Gastroesophageal sphincter (tissue), 4 donors: ENCODE data around the gene APBB1IP. TPM values are rescaled to one million over a fixed set of nuclear protein-coding genes. Genes with fewer than 3 reads are reported as not detected.

ENCODE experiments used
- ATAC-seq: fragments of 150-250 bp; one replicate; pipeline ENCODE4 v1.9.1; 2016; ENCODE audit warnings: mild to moderate bottlenecking, moderate library complexity
- H3K27ac ChIP-seq, 4 donors: fragments of 200-600 bp; sonication (generic) in 3 of 4; 1 replicate in 3 of 4; 2 replicates in 1 of 4; pipeline ENCODE4 v1.5.1; 2016 to 2019
- H3K27me3 ChIP-seq: fragments of 200-600 bp; sonication (generic); one replicate; pipeline ENCODE4 v1.5.1; 2019
- H3K36me3 ChIP-seq, 2 donors: fragments of 200-600 bp; sonication (generic); one replicate each; pipeline ENCODE4 v1.5.1; 2019; ENCODE audit warnings: control low read depth in 1 of 2
- H3K4me1 ChIP-seq, 3 donors: fragments of 200-600 bp; sonication (generic); 1 replicate in 2 of 3; 2 replicates in 1 of 3; pipeline ENCODE4 v1.5.1; 2016 to 2019; ENCODE audit warnings: control low read depth in 2 of 3
- H3K4me3 ChIP-seq, 2 donors: fragments of 200-600 bp; sonication (generic); one replicate each; pipeline ENCODE4 v1.5.1; 2019; ENCODE audit warnings: mild to moderate bottlenecking in 1 of 2, moderate library complexity in 1 of 2
- H3K9me3 ChIP-seq, 3 donors: fragments of 200-600 bp; sonication (generic); one replicate each; pipeline ENCODE4 v1.5.1; 2017 to 2019; ENCODE audit warnings: control low read depth in 2 of 3
- CTCF ChIP-seq, 4 experiments: fragments of 200-600 bp in 2 of 4; fragments of 450-650 bp in 2 of 4; sonication (generic) in 1 of 4; IDR thresholded peaks; one replicate each; pipeline ENCODE4 v1.5.1; 2017 to 2019; ENCODE audit warnings: antibody characterized with exemption in 4 of 4, mild to moderate bottlenecking in 2 of 4, moderate library complexity in 2 of 4
- EP300 ChIP-seq: sonication (generic); formaldehyde crosslinking; IDR thresholded peaks from one replicate; pipeline ENCODE4 v1.6.1; 2017; ENCODE audit warnings: antibody characterized with exemption, mild to moderate bottlenecking
- POLR2A ChIP-seq, 2 donors: fragments of 450-650 bp; IDR thresholded peaks; one replicate each; pipeline ENCODE4 v1.6.1; 2017; ENCODE audit warnings: antibody characterized with exemption in 2 of 2, mild to moderate bottlenecking in 2 of 2, moderate library complexity in 1 of 2
- POLR2AphosphoS5 ChIP-seq: sonication (generic); formaldehyde crosslinking; IDR thresholded peaks from one replicate; pipeline ENCODE4 v1.6.1; 2017; ENCODE audit warnings: antibody characterized with exemption
- WGBS, 2 donors: methylation state at CpG; one replicate each; pipeline ENCODE4 v1.1.5; 2018; ENCODE audit warnings: low coverage in 1 of 2; 5-methylcytosine and 5-hydroxymethylcytosine counted together
- total RNA-seq, 4 donors: library from RNA; depleted of rRNA; stranded (reverse); fragments of >200 nt; gene quantifications; one replicate each; pipeline ENCODE4 v1.1.0, GENCODE V29; 2016

Gene APBB1IP
- total RNA-seq, 4 donors from 2014 or later = 2.3 to 6.9 (median 4.9) TPM

DNA sequence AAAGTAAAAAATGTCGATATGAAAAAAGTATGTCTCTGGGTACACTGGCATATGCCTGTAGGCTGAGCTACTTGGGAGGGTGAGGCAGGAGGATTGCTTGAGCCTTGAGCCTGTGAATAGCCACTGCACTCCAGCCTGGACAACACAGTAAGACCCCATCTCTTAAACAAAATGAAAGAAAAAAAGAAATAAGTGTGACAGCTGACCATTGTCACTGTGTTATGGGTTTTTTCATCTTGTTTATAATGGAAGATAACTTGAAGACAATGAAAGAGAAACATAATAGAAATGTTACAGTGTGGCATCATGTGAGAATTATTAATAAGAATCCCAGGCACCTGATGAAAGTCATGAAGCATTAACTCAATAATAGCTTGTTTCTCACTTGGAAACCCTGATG lies 75.0 kb downstream of the APBB1IP start:
- Histone ChIP-seq H3K9me3 (peaks cover 0 to 28% (median 0%) of the 10 kb centered on the region in 3 donors), H3K4me1 (no peaks in the 10 kb centered on the region), H3K36me3 (no peaks in the 10 kb centered on the region), H3K27ac (no peak overlapping the region), H3K4me3 (no peak overlapping the region), H3K27me3 (no peaks in the 10 kb centered on the region)
- WGBS, 2 donors = 86 to 100% methylated on average over 1 of the region's 1 CpG
- no peak for ATAC-seq
- TF ChIP-seq POLR2AphosphoS5 (no peak), CTCF (IDR thresholded peaks at IDR 0.05) (no peak), POLR2A (IDR thresholded peaks at IDR 0.05) (no peak), EP300 (no peak)

DNA sequence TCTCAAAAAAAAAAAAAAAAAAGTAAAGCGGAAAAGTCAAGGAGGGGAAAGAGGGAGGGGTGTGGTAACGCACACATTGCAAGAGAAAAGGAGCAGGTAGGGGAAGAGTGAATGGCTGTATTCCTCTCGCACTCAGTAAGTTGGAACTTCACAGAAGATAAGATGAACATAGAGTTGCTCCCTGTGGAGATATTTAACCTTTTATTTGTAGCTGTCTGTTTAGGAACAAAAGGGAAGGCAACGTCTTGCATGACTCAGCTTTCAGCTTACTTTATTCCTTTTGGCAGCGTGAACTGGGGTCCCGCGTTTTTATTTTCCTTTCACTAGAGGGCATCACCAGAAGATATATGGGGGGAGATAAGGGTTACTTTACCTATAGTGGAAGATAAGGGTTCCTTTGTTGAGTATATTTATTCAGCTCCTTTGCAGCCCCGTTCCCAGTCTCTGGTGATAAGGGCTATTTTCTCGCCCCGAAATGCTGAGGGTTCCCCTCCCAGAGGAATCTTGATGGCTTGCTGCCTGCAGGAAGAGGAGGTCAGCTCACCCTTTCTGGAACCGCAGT lies 78.5 kb downstream of the APBB1IP start:
- H3K36me3 ChIP-seq = no peaks in the 10 kb centered on the region
- H3K27ac ChIP-seq = no peak overlapping the region
- H3K4me3 ChIP-seq = no peak overlapping the region
- peaks cover 0 to 31% (median 0%) of the 10 kb centered on the region in 3 donors for H3K9me3 ChIP-seq
- no peak for TF ChIP-seq EP300
- TF ChIP-seq POLR2A (IDR thresholded peaks at IDR 0.05) = no peak
- no peak for TF ChIP-seq POLR2AphosphoS5
- no peak for TF ChIP-seq CTCF (IDR thresholded peaks at IDR 0.05)
- ATAC-seq = no peak
- no peaks in the 10 kb centered on the region for H3K27me3 ChIP-seq
- no peaks in the 10 kb centered on the region for H3K4me1 ChIP-seq
- WGBS, 2 donors = 10 to 16% methylated on average over 7 to 11 of the region's 11 CpGs

DNA sequence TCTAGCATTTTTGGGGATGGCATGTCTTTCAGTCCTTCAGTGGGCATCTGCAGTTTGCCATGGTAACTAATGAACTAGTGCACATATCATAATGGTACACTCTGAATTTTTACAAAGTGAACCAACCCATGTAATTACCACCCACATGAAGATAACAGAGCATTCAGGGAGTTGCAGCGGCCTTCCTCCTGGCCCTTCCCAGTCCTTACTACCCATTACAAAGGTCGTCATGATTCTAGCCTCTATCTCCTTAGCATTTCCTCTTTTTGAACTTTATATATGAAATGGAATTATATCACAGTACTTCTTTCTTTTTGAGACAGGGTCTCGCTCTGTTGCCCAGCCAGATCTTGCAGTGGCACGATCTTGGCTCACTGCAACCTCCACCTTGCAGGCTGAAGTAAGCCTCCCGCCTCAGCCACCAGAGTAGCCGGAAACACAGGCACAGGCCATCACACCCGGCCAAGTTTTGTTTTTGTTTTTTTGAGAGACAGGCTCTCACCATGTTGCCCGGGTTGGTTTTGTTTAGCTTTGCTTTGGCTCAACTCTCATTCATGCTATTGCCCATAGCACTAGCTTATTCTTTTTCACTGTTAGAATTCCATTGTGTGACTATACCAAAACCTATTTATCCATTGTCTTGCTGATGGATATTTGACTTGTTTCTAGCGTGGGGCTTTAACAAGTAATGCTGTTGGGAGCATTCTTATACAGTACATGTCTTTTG lies 79.2 kb downstream of the APBB1IP start:
- Histone ChIP-seq H3K27ac (no peak overlapping the region), H3K4me3 (no peak overlapping the region), H3K9me3 (peaks cover 0 to 27% (median 0%) of the 10 kb centered on the region in 3 donors), H3K4me1 (no peaks in the 10 kb centered on the region), H3K36me3 (no peaks in the 10 kb centered on the region), H3K27me3 (no peaks in the 10 kb centered on the region)
- TF ChIP-seq POLR2A (IDR thresholded peaks at IDR 0.05) (no peak), EP300 (no peak), CTCF (IDR thresholded peaks at IDR 0.05) (no peak), POLR2AphosphoS5 (no peak)
- ATAC-seq = no peak
- WGBS, 2 donors = 67 to 69% methylated on average over 5 to 9 of the region's 9 CpGs

GRCh38 chr10:26519803-26520202 lies 81.7 kb downstream of the APBB1IP start:
- WGBS, 2 donors = 60% methylated on average over 1 of the region's 1 CpG; no CpG with 5 or more reads in 1 of the 2 donors
- ATAC-seq = no peak

More at GRCh38 chr10:26519803-26520202, 81.7 kb downstream of the APBB1IP start:
- no peak for TF ChIP-seq POLR2A (IDR thresholded peaks at IDR 0.05)
- no peak for TF ChIP-seq EP300
- no peak for TF ChIP-seq POLR2AphosphoS5
- TF ChIP-seq CTCF (IDR thresholded peaks at IDR 0.05) = no peak
- Histone ChIP-seq H3K36me3 (no peaks in the 10 kb centered on the region), H3K27me3 (no peaks in the 10 kb centered on the region), H3K4me3 (no peak overlapping the region), H3K4me1 (no peaks in the 10 kb centered on the region), H3K27ac (no peak overlapping the region), H3K9me3 (peaks cover 0 to 13% (median 0%) of the 10 kb centered on the region in 3 donors)
